GM10847 (cell line): ENCODE results near the gene TMEM82.

Experiments
- POLR2A ChIP-seq: IDR thresholded peaks from 2 replicates; pipeline ENCODE4 v1.6.1; 2011; ENCODE audit not compliant: insufficient read length; ENCODE audit errors: extremely low read depth

Gene TMEM82

DNA sequence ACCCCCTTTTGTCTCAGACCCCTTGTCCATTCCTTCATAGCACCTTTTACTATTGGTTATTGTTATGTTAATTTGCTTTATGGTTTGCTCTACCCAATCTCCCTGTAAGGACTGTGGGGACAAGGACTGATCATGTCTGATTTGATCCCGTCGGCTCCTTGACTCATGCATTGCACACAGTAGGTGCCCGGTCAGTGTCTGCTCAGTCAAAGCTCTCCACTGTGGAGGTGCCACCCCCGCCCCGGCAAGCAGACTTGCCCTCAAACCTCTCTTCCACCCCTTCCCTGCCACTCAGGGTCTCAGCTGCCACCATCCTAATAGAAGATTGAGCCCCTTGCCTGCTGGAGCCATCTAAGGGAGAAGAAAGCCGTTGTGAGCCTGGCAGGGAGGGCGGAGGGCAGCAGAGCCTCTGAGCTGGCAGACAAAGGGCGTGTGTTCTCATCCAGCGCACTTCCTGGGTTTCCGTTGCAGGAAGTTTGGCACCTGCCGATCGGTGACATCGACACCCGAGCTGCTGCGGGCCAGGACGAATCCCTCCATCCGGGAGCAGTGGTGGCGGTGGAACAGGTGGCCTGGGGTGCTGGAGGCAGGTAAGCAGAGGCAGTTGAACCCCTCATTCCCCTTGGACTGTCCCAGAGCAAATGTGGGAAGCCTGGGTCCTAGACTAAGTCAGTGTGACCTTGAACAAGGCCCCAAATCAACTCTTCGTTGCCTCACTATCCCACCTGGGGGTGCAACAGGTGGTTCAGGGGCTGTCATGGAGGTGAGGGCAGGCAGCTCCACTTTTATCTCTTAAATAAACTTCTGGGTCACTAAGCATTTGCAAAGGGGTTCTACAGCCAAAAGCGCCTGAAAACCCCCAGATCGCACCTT lies 14.1 kb downstream of the TMEM82 start:
- no peak for TF ChIP-seq POLR2A

DNA sequence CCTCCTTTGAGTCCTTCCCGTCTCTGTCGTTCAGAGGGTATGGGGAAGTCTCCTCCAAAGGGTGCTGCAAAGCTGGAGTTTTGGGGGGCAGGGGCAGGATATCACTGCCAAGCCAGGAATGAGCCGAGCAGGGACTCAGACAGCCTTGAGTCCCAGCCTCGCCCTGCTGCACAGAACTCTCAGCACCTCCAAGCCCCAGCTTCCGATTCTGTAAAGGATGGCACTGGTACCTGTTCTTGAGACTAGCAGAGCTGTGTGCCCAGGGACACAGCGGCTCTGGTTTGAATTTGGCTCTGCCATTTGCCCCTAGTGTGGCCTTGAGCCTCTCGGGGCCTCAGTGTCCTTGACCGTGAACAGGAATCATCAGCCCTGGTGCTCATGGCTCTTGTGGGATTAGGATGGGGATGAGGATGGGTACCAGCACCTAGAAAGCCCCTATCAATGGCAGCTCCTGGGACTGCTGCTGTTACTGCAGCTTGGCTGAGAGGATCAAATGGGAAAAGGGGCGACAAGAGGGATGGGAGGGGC lies 14.8 kb downstream of the TMEM82 start:
- no peak for TF ChIP-seq POLR2A

DNA sequence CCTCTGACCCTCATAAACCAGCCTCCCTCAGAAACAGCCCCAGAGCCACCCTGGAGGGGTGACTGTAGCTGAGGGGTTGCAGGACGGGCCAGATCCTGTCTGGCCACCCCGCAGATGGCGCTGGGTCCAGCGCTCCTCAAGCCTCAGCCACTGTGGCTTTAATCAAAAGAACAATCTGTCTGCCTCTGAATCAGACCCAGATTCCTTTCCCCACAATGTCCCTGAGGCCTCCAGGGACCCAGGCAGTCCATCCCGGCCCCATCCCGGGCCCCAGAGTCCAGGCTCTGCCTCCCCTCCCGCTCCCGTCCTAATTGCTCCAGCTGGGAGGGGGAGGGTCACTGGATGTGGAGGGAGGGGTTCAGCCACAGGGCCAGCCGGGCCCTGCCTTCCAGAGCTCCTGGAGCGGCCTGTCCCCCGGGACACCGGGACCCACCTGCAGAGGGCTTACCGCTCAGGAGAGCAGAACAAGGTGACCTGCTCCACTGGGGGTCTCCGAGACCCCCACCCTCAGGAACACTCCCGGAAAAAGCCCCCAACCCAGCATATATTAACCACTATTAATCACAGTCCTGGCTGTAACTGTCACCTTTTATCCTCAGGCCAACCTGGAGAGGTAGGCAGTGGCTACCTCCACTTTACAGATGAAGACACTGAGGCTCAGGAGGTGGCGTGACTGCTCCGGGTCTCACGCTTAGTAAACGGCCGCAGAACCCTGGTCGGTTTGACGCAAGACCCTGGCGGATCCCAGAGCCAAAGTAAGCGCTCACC lies 15.5 kb downstream of the TMEM82 start:
- TF ChIP-seq POLR2A: no peak

DNA sequence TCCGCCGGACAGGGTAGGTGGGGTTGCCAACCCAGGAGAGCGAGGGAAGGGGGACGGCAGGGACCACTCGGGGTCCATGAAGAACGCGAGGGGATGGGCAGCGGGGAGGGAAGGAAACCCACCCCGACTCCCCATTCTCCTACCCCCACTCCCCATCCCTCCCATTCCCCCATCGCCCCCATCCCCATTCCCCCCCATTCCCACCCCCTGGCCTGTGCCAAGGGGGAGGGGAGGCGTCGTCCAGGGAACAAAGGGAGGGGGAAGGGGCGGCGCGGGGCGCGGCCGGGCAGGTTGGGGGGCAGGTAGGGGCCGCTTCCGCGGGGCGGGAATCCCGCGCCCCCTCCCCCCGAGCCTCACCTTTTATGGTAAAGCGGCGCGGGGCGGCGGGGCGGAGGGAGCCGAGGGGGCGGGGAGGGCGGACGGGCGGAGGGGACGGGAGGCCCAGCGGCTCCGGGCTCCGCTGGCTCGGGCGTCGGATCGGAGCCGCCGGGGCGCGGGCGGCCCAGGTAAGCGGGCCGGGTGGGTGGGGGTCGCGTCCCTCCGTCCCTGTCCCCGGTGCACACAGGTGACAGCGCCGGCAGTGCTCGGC lies 16.1 kb downstream of the TMEM82 start, which contains the start of gene FBLIM1:
Gene FBLIM1 (plus strand): TSS at position 453 of the 589 bp plus-strand sequence. CDS start 6,189 bp downstream, outside the sequence.
- no peak for TF ChIP-seq POLR2A

DNA sequence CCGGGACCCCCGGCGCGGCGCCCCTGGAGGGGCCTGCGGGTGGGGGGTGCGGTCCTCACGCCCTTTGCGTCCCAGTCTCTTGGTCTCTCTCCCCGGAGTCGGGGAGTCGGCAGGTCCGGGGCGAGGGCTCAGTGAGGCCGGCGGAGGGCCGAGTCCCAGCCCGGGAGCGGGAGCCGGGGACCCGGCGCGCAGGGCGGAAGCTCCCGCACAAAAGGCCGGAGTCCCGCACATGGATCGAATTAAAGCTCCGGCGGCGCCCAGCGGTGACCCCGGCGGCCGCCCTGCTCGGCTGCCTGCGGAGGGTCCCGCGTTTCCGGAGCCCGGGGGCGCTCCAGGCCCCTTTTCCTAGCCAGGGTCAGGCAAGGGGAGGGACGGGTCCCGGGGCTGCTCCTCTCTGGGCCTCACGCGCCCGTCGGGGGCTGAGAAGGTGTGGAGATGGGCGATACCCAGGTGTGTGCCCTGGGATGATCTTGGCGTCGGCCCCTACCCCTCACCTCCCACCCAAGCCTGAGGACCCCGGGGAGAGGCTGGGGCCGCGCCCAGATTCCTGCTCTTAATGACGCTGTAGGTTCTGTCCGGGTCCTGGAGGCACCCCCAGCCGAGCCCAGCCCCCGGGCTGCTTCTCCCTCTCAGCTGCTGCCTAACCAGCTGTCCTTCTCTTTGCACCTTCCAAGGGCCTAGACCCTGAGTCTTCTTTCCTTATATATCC lies 16.8 kb downstream of the TMEM82 start:
- TF ChIP-seq POLR2A: no peak

DNA sequence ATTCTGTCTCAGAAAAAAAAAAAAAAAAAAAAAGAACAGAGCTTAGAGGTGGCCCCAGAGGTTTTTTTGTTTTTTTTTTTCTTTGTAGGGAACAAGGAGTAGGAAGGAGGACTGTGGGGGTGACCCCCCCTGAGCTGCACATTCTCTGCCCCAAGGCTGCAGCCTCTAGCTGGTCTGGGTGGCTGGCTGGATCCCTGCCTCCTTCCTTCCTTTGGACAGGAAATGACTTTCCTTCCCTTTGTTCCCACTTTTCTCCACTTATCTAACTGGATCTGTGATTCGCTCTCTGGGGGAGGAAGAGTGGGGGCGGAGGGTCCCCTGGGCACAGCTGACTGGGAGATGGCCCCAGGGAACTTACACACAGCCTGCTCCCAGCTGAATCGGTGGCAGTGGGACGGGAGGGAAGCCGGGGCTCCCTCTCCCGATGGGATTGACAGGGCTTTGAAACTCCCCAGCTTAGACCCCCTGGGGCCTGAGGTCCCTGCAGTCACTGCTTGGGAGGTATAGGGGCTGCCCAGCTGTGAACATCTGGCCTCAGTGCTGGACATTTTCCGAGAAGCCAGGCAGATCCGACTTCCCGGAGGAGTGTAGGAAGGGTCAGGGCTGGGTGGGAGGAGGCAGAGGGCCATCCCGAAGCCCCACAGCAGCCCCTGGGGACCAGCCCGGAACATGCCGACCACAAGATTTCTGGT lies 18.4 kb downstream of the TMEM82 start:
- TF ChIP-seq POLR2A: no peak

DNA sequence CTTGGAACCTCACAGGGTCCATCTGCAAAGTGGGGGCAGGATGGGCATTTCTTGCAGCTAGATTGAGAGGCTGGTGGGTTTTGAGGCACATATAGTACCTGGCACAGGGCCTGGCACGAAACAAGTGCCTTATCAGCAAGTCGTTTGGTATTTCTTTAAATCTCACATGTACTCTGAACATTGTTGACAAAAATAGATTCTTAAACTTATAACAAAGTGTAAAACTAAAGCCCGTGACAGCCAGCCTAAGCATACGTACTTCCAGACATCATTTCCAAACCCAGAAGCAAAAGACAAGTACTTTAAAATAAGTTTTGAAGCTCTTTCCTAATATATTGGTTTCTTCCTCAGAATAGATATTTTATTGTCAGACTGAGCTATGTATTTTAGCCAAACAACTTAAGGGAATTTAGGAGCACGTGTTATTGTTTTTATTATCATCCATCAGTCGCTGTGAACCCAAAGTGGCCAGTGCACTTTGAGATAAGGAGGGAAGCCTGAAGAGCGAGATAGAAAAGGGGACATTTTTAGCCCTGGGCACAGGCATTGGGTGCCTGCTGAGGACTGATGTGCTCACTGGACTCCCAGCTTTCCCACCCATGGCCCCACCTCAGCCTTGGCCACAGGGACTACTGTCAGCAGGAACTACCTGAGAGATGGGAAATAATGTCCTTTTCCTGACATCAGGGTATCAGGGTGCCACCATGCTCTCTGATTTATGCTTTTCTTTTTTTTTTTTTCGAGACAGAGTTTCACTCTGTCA lies 19.2 kb downstream of the TMEM82 start:
- TF ChIP-seq POLR2A: no peak

DNA sequence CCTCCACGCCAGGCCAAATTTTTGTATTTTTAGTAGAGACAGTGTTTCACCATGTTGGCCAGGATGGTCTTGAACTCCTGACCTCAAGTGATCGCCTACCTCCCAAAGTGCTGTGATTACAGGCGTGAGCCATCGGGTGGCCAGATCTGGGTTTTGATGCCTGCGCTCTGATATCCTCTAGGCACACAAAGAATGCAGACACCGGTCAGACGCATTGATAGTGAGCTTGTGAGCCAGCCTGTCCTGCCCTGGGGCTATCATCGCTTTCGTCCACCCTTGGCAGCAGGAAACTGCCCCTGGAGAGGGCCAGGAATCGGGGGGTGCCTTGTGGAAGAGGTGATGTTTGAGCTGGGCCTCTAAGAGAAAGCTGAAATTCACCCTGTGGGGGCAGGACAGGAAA lies 20.2 kb downstream of the TMEM82 start:
- no peak for TF ChIP-seq POLR2A

DNA sequence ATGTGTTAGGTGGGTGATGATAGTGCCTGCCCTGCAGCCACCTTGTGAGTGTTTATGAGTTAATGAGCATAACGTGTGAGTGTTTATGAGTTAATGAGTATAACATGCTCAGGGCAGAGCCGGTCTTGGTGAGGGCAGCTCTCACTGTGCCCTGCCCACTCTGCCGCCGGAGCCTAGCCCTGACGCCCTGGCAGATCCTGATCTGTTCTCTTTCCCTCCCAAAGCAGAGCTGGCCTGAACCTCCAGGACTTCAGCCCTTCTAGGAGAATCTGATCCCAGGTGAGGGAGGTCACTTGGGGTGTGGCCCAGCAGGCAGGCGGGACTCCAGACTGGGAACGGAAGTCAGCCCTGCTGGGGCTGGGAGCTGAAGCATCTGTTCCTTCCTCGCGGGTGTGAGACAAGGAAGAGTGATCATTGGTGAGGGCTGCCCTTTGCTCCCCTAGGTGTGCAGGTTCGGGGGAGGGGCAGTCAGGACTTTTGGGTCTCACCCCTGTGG lies 22.0 kb downstream of the TMEM82 start:
- TF ChIP-seq POLR2A: no peak

DNA sequence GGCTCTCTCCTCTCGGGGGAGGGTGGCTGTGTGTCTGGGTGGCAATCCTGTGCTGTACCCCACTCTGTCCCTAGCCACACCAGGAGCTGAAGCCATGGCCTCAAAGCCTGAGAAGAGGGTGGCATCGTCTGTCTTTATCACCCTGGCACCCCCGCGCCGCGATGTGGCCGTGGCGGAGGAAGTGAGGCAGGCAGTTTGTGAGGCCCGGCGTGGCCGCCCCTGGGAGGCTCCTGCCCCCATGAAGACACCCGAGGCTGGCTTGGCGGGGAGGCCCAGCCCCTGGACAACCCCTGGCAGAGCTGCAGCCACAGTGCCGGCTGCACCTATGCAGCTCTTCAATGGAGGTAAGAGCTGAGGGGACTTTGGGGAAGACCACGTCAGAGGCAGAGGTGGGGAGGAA lies 22.6 kb downstream of the TMEM82 start:
- TF ChIP-seq POLR2A: no peak

DNA sequence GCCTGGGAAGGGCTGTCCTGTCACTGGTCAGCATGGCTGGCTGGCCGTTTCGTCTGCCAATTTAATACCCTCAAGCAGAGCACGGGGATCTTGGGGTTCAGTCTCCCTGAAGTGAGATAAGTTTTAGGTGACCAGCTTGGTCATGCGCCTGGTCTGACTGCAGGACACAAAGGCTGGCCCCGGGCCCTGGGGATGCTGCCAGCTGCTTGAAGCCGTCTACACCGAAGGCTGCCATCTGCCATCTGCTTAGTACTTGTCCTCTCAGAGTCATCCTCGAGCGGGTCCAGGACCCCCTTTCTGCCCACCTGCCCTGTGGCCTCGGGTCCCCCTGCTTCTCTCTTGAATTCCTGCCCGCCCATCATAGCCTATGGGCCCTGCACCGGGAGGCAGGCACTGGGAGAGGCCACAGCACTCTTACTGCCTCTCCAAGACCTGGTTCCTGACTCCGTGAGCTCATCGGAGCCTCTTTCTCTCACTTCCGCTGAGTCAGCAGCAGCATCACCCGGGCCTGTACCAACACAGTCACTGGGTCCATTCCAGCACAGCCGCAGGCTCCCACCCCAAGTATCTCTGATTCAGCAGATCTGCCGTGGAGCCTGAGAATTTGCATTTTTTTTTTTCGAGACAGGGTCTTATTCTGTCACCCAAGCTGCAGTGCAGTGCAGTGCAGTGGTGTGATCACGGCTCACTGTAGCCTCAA lies 23.3 kb downstream of the TMEM82 start:
- no peak for TF ChIP-seq POLR2A

DNA sequence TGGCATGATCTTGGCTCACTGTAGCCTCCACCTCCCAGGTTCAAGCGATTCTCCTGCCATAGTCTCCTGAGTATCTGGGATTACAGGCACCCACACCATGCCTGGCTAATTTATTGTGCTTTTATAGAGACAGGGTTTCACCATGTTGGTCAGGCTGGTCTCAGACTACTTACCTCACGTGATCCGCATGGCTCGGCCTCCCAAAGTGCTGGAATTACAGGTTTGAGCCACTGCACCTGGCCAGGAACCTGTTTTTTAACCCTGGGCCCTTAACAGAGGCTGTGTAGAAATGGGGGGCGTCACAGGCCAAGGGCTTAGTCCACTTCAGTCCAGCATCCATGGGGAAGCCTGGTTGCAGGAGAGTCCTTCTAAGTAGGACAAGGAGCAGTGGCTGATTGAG lies 25.6 kb downstream of the TMEM82 start:
- no peak for TF ChIP-seq POLR2A

DNA sequence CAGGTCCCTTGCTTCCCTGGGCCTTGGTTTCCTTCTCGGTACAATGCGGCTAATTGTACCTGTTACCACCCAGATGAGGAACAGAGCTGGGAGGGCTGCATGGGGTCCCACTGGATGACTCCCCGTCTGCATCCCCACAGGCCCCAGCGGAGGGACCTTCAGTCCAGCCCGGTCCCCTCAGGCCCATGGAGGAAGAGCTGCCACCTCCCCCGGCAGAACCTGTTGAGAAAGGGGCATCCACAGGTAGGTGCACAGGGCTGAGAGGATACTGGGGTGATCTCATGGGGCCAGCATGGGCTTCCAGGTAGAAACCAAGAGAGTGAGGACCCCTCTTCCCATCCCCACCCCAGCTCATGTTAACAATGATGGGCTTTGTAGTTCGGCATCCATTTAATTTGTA lies 26.1 kb downstream of the TMEM82 start:
- TF ChIP-seq POLR2A: no peak

DNA sequence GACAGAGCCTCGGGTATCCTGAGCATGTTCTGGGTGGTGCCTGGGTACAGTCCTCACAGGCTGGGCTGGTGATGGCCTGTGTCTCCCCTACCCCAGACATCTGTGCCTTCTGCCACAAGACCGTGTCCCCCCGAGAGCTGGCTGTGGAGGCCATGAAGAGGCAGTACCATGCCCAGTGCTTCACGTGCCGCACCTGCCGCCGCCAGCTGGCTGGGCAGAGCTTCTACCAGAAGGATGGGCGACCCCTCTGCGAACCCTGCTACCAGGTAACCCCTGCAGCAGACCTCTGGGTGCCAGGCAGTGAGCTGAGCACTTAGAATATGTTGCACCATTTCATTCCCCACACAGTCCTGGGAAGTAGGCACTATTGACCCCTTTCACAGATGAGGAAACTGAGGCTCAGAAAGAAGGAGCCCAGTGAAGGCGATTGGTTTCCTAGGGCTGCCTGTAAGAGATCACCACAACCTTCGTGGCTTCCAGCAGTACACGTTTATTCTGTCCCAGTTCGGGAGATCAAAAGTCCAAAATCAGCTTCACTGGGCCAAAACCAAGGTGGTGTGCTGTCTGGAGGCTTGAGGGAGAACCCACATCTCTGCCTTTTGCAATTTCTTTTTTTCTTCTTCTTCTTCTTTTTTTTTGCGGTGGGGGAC lies 28.1 kb downstream of the TMEM82 start:
- TF ChIP-seq POLR2A: no peak
